Brain microvascular endothelial cell (primary cell): ENCODE results near the gene TMEM131L.
"Not testable (repeated sequence)": the region's sequence is repeated elsewhere in the genome, so short reads cannot be mapped to it uniquely, and the experiment has no call there.

Source experiments
- DNase-seq: peaks from one replicate; pipeline ENCODE4 v3.0.0-alpha.2; 2020
- H3K27ac ChIP-seq: fragments of 250-450 bp; sonication (Bioruptor Pico); 2 replicates; pipeline ENCODE4 v1.5.1; 2020; ENCODE audit warnings: mild to moderate bottlenecking, moderate library complexity
- H3K27me3 ChIP-seq: fragments of 250-450 bp; sonication (Bioruptor Pico); replicated peaks from 2 replicates; pipeline ENCODE4 v1.5.1; 2020; ENCODE audit warnings: mild to moderate bottlenecking
- H3K36me3 ChIP-seq: fragments of 250-450 bp; sonication (Bioruptor Pico); replicated peaks from 2 replicates; pipeline ENCODE4 v1.5.1; 2020; ENCODE audit warnings: mild to moderate bottlenecking
- H3K4me3 ChIP-seq: 2 replicates; pipeline ENCODE4 v1.5.1; 2011; ENCODE audit warnings: low read depth, mild to moderate bottlenecking, control low read depth, low read length, moderate library complexity
- CTCF ChIP-seq: IDR thresholded peaks from 2 replicates; pipeline ENCODE4 v1.5.1; 2011; ENCODE audit warnings: low read depth, mild to moderate bottlenecking, moderate library complexity, low read length, control low read depth, inconsistent platforms; ENCODE audit errors: missing control alignments
- in situ Hi-C: cut with HindIII; loops from 2 replicates; pipeline ENCODE4 v1.10.0; 2017; ENCODE audit warnings: low sequenced_read_pairs, low pct_ligation_motif_present

TMEM131L gene

GRCh38 chr4:153502584-153502983 is 36.4 kb downstream of the TMEM131L start:
- DNase-seq: no peak
- no peaks in the 10 kb centered on the region for H3K36me3 ChIP-seq
- H3K4me3 ChIP-seq: no peak overlapping the region
- no peak for TF ChIP-seq CTCF
- in situ Hi-C loops: no loop called here
- no peak overlapping the region for H3K27ac ChIP-seq
- no peaks in the 10 kb centered on the region for H3K27me3 ChIP-seq

- Histone ChIP-seq H3K4me3 (no peak overlapping the region), H3K27me3 (no peaks in the 10 kb centered on the region), H3K27ac (peak overlapping the region; percentile 49), H3K36me3 (no peaks in the 10 kb centered on the region)
- no peak for DNase-seq
- TF ChIP-seq CTCF: no peak
- in situ Hi-C loops: no loop called here
Observed at GRCh38 chr4:153506341-153507309, 40.5 kb downstream of the TMEM131L start.

GRCh38 chr4:153507310-153508073 is 41.3 kb downstream of the TMEM131L start:
- Histone ChIP-seq H3K27me3 (no peaks in the 10 kb centered on the region), H3K27ac (no peak overlapping the region), H3K36me3 (no peaks in the 10 kb centered on the region), H3K4me3 (no peak overlapping the region)
- no peak for TF ChIP-seq CTCF
- no peak for DNase-seq
- in situ Hi-C loops: no loop called here

GRCh38 chr4:153509212-153509611 is 43.1 kb downstream of the TMEM131L start:
- H3K27ac ChIP-seq, DNase-seq, H3K4me3 ChIP-seq, in situ Hi-C loops, H3K36me3 ChIP-seq, H3K27me3 ChIP-seq: not testable (repeated sequence)

GRCh38 chr4:153509724-153510123 is 43.6 kb downstream of the TMEM131L start:
- Histone ChIP-seq H3K27ac (no peak overlapping the region), H3K36me3 (no peaks in the 10 kb centered on the region), H3K27me3 (no peaks in the 10 kb centered on the region), H3K4me3 (no peak overlapping the region)
- in situ Hi-C loops: no loop called here
- DNase-seq: no peak
- TF ChIP-seq CTCF: no peak
